Rectal smooth muscle tissue (tissue), 1 donor: Measurements from ENCODE around the gene CACNG4.

Experiments
- H3K27ac ChIP-seq: one replicate; pipeline ENCODE4 v1.7.0; 2013; ENCODE audit warnings: low read depth, low read length, inconsistent platforms
- H3K27me3 ChIP-seq: one replicate; pipeline ENCODE4 v1.7.0; 2013; ENCODE audit warnings: low read length; ENCODE audit not compliant: control insufficient read depth, insufficient read depth
- H3K36me3 ChIP-seq: one replicate; pipeline ENCODE4 v1.7.0; 2013; ENCODE audit warnings: low read length; ENCODE audit not compliant: control insufficient read depth, insufficient read depth
- H3K4me1 ChIP-seq: one replicate; pipeline ENCODE4 v1.7.0; 2013; ENCODE audit warnings: low read length; ENCODE audit not compliant: control insufficient read depth, insufficient read depth
- H3K4me3 ChIP-seq: one replicate; pipeline ENCODE4 v1.7.0; 2013; ENCODE audit warnings: low read length
- H3K9ac ChIP-seq: one replicate; pipeline ENCODE4 v1.7.0; 2013; ENCODE audit warnings: low read length

Gene CACNG4

DNA sequence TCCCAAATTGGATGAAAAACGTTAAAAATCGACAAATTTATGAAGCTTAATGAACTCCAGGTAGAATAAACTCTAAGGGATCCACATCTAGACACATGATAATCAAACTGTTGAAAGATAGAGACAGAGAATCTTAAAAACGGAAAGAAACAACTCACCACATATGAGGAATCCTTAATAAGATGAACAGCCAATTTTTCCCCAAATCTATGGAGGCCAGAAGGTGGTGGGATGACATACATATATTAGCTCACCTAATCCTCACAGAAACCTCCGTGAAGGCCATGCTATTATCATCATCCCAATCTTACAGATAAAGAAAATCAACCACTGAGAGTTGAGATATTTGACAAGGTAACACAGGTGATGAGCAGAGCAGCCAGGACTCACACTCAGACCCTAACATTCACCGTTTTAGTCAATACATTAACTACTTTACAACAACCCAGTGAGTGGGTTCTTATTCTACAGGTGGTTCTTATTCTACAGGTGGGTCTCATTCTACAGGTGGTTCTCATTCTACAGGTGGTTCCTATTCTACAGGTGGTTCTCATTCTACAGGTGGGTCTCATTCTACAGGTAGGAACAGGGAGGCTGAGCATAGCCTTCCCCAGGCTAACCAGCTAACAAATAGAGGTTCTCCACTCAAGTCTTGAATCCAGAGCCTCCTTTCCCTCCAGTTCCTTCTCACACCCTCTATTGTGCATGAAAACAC lies 84.7 kb downstream of the CACNG4 start:
- Histone ChIP-seq H3K27ac (no peak overlapping the region), H3K4me3 (no peak overlapping the region), H3K9ac (no peak overlapping the region), H3K4me1 (no peaks in the 10 kb centered on the region), H3K36me3 (no peaks in the 10 kb centered on the region), H3K27me3 (no peaks in the 10 kb centered on the region)

DNA sequence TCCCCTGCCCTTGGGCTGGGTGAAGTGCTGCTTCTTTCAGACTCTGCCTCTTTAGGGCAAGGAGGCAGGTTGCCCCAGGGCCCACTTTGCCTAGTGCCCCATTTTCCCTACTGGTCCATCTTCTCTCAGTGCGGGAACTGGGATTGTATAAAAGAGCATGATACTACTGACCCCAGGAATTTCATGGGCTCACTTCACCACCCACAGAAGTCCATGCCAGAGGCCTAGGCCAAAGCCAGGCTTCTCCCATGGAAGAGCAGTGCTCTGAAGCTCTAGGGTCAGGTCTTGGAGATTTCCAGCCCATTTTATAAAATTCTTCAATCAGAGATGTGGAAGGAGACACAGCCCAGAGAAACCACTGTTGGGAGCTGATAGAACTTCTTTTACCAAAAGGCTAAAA lies 85.6 kb downstream of the CACNG4 start:
- no peaks in the 10 kb centered on the region for H3K27me3 ChIP-seq
- no peak overlapping the region for H3K9ac ChIP-seq
- H3K4me1 ChIP-seq = no peaks in the 10 kb centered on the region
- no peak overlapping the region for H3K27ac ChIP-seq
- H3K4me3 ChIP-seq = no peak overlapping the region
- no peaks in the 10 kb centered on the region for H3K36me3 ChIP-seq

- H3K4me1 ChIP-seq = no peaks in the 10 kb centered on the region
Observed at GRCh38 chr17:67050471-67051154, 86.1 kb downstream of the CACNG4 start.

DNA sequence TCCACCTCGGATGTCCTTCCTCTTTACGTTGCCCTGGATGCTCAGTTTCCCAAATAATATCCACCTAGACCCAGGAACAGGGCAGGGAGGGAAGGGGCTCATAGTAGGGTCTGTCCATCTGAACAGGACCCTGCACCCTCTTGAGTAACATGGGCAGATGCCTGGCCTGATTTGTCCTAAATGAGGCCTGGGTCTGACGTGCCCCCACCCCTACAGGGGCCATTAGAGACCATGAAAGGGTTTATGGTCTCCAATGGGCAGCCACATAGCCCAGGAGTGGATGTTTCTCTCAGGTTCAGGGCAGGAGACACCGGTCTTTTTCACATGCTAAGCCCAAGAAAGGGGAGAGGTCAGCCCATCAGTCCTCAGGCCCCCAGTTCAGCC lies 86.6 kb downstream of the CACNG4 start:
- Histone ChIP-seq H3K27me3 (no peaks in the 10 kb centered on the region), H3K9ac (no peak overlapping the region), H3K36me3 (no peaks in the 10 kb centered on the region), H3K27ac (no peak overlapping the region), H3K4me1 (no peaks in the 10 kb centered on the region), H3K4me3 (no peak overlapping the region)

More at GRCh38 chr17:67050471-67051154, 86.1 kb downstream of the CACNG4 start:
- Histone ChIP-seq H3K4me3 (no peak overlapping the region), H3K27me3 (no peaks in the 10 kb centered on the region), H3K27ac (no peak overlapping the region), H3K9ac (no peak overlapping the region), H3K36me3 (no peaks in the 10 kb centered on the region)

- no peak overlapping the region for H3K27ac ChIP-seq
Observed at GRCh38 chr17:67051837-67052236, 87.3 kb downstream of the CACNG4 start.

DNA sequence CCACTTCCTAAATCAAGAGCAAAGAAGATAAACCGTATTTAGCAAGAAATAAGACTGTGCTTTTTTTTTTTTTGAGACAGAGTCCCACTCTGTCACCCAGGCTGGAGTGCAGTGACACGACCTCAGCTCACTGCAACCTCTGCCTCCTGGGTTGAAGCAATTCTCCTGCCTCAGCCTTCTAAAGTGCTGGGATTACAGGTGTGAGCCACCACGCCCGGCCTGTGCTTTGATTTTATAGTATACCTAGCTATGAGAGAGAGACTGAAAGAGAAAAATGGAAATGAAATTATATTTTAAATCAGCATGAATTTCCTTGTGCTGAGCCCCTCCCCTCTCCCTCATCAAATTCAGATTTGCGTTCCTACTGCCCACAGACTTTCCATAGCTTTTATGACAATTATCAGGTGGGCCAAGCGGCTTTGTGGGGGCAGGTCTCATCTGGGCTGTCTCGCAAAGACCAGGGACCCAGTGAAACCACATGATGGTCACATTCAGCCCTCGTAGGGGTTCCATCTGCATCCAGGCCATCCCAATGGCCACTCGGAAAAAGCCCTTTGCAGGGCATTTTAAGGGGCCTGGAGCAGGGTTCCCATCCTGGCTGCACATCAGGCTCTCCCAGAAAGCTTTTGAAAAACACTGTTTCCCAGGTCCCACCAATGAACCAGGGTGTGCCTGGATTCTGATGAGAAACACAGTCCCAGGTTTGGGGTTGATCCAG lies 88.4 kb downstream of the CACNG4 start:
- H3K4me1 ChIP-seq = no peaks in the 10 kb centered on the region
- no peaks in the 10 kb centered on the region for H3K27me3 ChIP-seq
- no peaks in the 10 kb centered on the region for H3K36me3 ChIP-seq
- no peak overlapping the region for H3K4me3 ChIP-seq
- H3K27ac ChIP-seq = no peak overlapping the region
- no peak overlapping the region for H3K9ac ChIP-seq

More at GRCh38 chr17:67051837-67052236, 87.3 kb downstream of the CACNG4 start:
- no peak overlapping the region for H3K4me3 ChIP-seq
- H3K4me1 ChIP-seq = no peaks in the 10 kb centered on the region
- H3K36me3 ChIP-seq = no peaks in the 10 kb centered on the region
- H3K27me3 ChIP-seq = no peaks in the 10 kb centered on the region
- no peak overlapping the region for H3K9ac ChIP-seq

DNA sequence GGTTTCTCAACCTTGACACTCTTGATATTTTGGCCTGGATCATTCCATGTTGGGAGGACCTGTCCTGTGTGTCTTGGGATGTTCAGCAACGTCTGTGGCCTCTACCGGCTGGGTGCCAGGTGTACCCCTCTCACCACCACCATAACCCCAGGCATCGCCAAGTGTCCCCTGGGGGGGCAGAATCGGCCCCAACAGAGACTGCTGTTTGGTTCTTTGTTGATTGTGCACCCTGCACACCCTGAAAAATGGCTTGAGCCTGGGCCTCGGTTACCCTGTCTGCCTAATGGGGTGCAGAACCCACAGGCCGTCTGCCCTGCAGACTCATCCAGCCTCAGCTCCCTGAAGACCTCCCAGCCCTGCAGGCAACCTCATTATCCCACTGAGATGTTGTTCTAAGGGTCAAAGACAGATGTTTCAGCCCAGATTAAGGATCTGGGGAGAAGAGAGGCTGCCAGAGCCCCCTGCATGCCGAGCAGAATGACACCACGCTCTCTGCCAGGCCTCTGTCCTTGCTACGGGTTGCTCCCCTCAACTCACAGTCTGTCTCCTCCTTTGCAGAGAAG lies 89.0 kb downstream of the CACNG4 start:
- Histone ChIP-seq H3K9ac (no peak overlapping the region), H3K36me3 (no peaks in the 10 kb centered on the region), H3K27me3 (no peaks in the 10 kb centered on the region), H3K4me1 (no peaks in the 10 kb centered on the region), H3K27ac (no peak overlapping the region), H3K4me3 (no peak overlapping the region)

- no peaks in the 10 kb centered on the region for H3K4me1 ChIP-seq
- no peak overlapping the region for H3K27ac ChIP-seq
- H3K27me3 ChIP-seq = no peaks in the 10 kb centered on the region
- H3K9ac ChIP-seq = no peak overlapping the region
- H3K4me3 ChIP-seq = no peak overlapping the region
- H3K36me3 ChIP-seq = no peaks in the 10 kb centered on the region
Observed at GRCh38 chr17:67054011-67054591, 89.6 kb downstream of the CACNG4 start.

DNA sequence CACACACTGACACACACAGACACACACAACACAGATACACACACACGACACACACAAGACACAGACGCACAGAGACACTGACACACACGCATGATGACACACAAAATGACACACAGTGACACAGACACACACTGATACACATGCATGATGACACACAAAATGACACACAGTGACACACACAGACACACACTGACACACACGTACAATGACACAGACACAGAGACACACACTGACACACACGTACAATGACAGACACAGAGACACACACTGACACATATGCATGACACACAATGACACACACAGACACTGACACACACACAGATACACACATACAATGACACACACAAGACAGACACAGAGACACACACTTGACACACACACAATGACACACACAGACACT lies 90.1 kb downstream of the CACNG4 start:
- Histone ChIP-seq H3K27ac (no peak overlapping the region), H3K27me3 (no peaks in the 10 kb centered on the region), H3K4me1 (no peaks in the 10 kb centered on the region), H3K4me3 (no peak overlapping the region), H3K9ac (no peak overlapping the region), H3K36me3 (no peaks in the 10 kb centered on the region)

DNA sequence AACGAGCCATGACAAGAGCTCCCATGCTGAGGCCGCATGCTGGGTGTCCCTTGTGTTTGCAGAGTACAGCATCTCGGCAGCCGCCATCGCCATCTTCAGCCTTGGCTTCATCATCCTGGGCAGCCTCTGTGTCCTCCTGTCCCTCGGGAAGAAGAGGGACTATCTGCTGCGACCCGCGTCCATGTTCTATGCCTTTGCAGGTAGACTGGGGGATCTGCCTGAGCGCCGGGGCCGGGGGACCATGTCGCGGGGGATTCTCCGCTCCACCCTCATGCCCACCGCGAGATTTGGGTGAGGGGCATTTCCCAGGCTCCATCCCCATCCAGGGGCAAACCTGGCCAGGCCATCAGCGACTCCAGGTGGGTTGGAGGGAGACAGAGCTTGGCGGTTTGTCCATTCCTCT lies 90.5 kb downstream of the CACNG4 start:
- Histone ChIP-seq H3K27me3 (no peaks in the 10 kb centered on the region), H3K9ac (no peak overlapping the region), H3K4me1 (no peaks in the 10 kb centered on the region), H3K27ac (no peak overlapping the region), H3K36me3 (no peaks in the 10 kb centered on the region), H3K4me3 (no peak overlapping the region)

- H3K4me1 ChIP-seq = no peaks in the 10 kb centered on the region
Observed at GRCh38 chr17:67055811-67056745, 91.6 kb downstream of the CACNG4 start.

More at GRCh38 chr17:67055811-67056745, 91.6 kb downstream of the CACNG4 start:
- H3K27me3 ChIP-seq = no peaks in the 10 kb centered on the region
- no peak overlapping the region for H3K4me3 ChIP-seq
- H3K27ac ChIP-seq = no peak overlapping the region
- no peaks in the 10 kb centered on the region for H3K36me3 ChIP-seq
- H3K9ac ChIP-seq = no peak overlapping the region
